ENCODE results near the gene MC1R.

MC1R gene

DNA sequence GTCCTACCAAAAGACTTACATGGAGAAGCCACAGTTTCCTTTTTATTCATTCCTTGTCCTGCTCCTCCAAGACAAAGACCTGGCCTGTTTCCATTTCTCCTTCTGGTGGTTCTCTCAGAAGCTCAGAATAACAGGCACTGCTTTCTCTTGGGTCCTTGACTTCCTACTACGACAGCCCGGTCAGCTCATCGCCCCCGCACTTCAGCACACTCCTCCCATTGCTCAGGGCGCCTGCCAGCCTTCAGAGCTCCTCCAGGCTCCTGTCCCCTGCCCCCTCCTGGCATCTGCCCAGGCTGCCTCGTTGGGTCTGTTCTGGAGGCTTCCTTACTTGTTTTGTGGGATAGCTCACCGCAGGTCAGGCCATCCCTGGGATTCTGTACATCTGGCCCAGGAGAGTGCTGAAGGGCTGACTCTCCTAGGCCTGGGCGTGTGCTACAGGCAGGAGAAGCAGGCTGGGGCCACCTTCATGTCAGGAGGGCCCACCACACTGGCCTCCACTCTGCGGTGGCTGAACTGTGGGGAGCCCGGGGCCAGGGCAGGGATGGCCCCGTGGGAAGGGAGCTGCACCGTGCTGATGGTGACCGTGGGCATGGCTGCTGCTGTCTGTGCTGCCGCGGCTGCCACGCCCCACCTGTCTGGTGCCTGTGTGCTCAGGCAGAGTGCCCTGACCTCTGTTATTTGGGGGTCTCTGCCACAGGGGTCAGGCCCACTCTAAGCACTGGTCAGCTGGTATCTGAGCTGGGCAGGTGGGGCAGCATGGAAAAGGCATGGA is 27.6 kb upstream of the MC1R start:
- TF ChIP-seq, protein P1, sequence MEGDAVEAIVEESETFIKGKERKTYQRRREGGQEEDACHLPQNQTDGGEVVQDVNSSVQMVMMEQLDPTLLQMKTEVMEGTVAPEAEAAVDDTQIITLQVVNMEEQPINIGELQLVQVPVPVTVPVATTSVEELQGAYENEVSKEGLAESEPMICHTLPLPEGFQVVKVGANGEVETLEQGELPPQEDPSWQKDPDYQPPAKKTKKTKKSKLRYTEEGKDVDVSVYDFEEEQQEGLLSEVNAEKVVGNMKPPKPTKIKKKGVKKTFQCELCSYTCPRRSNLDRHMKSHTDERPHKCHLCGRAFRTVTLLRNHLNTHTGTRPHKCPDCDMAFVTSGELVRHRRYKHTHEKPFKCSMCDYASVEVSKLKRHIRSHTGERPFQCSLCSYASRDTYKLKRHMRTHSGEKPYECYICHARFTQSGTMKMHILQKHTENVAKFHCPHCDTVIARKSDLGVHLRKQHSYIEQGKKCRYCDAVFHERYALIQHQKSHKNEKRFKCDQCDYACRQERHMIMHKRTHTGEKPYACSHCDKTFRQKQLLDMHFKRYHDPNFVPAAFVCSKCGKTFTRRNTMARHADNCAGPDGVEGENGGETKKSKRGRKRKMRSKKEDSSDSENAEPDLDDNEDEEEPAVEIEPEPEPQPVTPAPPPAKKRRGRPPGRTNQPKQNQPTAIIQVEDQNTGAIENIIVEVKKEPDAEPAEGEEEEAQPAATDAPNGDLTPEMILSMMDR (IDR thresholded peaks at IDR 0.05; ENCODE audit: control insufficient read depth, insufficient read depth, low read depth, low read length, missing control alignments): no peak
- no peak overlapping the region for H3K4me3 ChIP-seq (ENCODE audit: control insufficient read depth, low read depth, low read length)
- no peak for DNase-seq (ENCODE audit: low read depth)

- no peak overlapping the region for H3K4me3 ChIP-seq (ENCODE audit: control insufficient read depth, low read depth, low read length)
- TF ChIP-seq, protein P1 (IDR thresholded peaks at IDR 0.05; ENCODE audit: control insufficient read depth, insufficient read depth, low read depth, low read length, missing control alignments): no peak
- no peak for DNase-seq (ENCODE audit: low read depth)
Observed at GRCh38 chr16:89892055-89892630, 26.5 kb upstream of the MC1R start.

- TF ChIP-seq, protein P1 (IDR thresholded peaks at IDR 0.05; ENCODE audit: control insufficient read depth, insufficient read depth, low read depth, low read length, missing control alignments): no peak
- no peak for DNase-seq (ENCODE audit: low read depth)
- H3K4me3 ChIP-seq (ENCODE audit: control insufficient read depth, low read depth, low read length): no peak overlapping the region
Observed at GRCh38 chr16:89892635-89893034, 26.0 kb upstream of the MC1R start.

DNA sequence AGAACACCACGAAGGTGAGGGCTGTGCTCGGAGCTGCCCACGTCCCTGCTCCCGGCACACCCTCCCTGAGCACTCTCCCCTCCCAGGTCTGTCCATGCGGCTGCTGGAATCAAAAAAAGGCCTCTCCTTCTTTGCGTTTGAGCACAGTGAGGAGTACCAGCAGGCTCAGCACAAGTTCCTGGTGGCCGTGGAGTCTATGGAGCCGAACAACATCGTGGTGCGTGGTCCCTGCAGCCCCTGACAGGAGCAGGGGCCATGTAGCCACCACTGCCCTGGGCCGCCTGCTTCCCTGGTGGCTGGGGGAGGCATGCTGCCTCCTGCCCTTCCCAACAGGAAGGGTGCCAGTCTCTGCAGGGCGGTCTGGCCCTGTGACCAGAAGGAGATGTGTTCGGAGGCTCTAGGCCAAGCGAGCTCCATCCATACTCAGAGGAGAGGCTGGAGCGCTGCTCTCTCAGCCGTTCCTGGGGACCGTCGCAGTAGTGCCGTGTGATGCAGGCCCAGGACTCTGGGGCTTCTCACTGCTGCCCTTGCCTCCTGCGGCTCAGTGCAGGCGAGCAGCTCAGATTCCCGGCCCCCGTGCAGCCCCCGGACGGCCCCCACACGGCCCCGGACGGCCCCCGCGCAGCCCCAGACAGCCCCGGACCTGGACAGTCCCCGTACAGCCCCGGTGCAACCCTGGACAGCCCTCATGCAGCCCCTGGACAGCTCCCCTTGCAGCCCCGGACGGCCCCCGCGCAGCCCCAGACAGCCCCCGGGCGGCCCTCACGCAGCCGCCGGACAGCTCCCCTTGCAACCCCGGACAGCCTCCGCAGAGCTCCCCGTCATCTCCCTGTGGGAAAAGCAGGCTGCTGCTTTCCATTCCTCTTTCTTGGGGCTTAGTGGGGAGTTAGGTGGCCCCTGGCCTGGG is 24.8 kb upstream of the MC1R start:
- TF ChIP-seq, protein P1 (IDR thresholded peaks at IDR 0.05; ENCODE audit: control insufficient read depth, insufficient read depth, low read depth, low read length, missing control alignments): no peak

DNA sequence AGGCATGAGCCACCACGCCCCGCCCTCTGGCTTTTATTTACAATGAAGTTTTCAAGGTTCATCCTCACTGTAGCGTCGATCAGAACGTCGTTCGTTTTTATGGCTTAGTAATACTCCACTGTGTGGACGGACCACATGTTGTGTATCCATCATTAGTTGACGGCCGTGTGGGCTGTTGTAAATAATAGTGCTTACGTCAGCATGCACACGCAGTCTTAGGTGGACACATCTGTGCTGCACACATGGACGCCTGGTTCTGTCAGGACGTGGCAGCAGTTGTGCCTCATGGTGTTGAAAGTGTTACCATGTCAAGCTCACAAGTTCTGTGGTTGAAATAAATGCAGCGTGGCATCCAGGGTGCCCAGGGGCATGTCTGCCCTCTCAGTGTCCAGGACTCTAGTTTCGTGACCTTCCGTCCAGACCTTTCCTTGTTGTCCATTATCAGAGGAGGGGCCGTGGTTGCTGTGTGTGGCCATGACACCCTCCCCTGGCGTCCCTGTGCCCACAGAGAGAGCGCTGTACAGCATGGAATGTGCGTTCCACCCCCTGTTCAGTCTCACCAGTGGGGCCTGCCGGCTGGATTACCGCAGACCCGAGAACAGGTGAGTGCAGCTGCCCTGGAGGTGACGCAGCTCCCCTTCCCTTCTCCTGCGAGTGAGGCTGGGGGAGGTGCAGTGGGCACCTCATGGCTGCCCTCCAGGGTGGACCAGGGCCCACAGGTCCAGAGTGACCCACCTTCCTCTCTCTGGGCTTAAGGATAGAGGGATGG is 23.0 kb upstream of the MC1R start:
- TF ChIP-seq, protein P1 (IDR thresholded peaks at IDR 0.05; ENCODE audit: control insufficient read depth, insufficient read depth, low read depth, low read length, missing control alignments): no peak
- H3K4me3 ChIP-seq (ENCODE audit: control insufficient read depth, low read depth, low read length): no peak overlapping the region
- no peak for DNase-seq (ENCODE audit: low read depth)

More for the DNA sequence above, 24.8 kb upstream of the MC1R start:
- DNase-seq (ENCODE audit: low read depth): no peak
- H3K4me3 ChIP-seq (ENCODE audit: control insufficient read depth, low read depth, low read length): no peak overlapping the region

GRCh38 chr16:89897204-89897603 is 21.5 kb upstream of the MC1R start:
- TF ChIP-seq, protein P1 (IDR thresholded peaks at IDR 0.05; ENCODE audit: control insufficient read depth, insufficient read depth, low read depth, low read length, missing control alignments): no peak
- no peak for DNase-seq (ENCODE audit: low read depth)
- no peak overlapping the region for H3K4me3 ChIP-seq (ENCODE audit: control insufficient read depth, low read depth, low read length)
